Daoy (cell line): ENCODE data around the gene SYT6. TPM values are rescaled to one million over a fixed set of nuclear protein-coding genes. Genes with fewer than 3 reads are reported as not detected.

Experiments
- DNase-seq: peaks from one replicate; pipeline ENCODE4 v3.0.0-alpha.2; 2015; ENCODE audit warnings: low read depth
- total RNA-seq: library from RNA; depleted of rRNA; stranded (reverse); fragments of >200 nt; shearing (Covaris generic); gene quantifications from 2 replicates; pipeline ENCODE4 v1.2.3, GENCODE V29; 2014; rRNA removed

Gene SYT6
- total RNA-seq, result not detected in 2 replicates

GRCh38 chr1:114153261-114154145 lies at the start of gene SYT6:
Gene SYT6 (minus strand): TSS chr1:114153869. CDS start chr1:114153772, 97 bp downstream.
- DNase-seq, result peak; percentile 41

- no peak for DNase-seq
Measured at GRCh38 chr1:114201486-114201885, 47.8 kb upstream of the SYT6 start.

GRCh38 chr1:114199017-114199594 lies 45.4 kb upstream of the SYT6 start:
- no peak for DNase-seq

GRCh38 chr1:114196992-114197907 lies 43.6 kb upstream of the SYT6 start:
- DNase-seq, result no peak

GRCh38 chr1:114195819-114196218 lies 42.1 kb upstream of the SYT6 start:
- no peak for DNase-seq

- no peak for DNase-seq
Measured at GRCh38 chr1:114192328-114192727, 38.7 kb upstream of the SYT6 start.

- no peak for DNase-seq
Measured at GRCh38 chr1:114189398-114189797, 35.7 kb upstream of the SYT6 start.

- no peak for DNase-seq
Measured at GRCh38 chr1:114181356-114181755, 27.7 kb upstream of the SYT6 start.

- no peak for DNase-seq
Measured at GRCh38 chr1:114180742-114181141, 27.1 kb upstream of the SYT6 start.

GRCh38 chr1:114178936-114179335 lies 25.3 kb upstream of the SYT6 start:
- no peak for DNase-seq

- no peak for DNase-seq
Measured at GRCh38 chr1:114177282-114177681, 23.6 kb upstream of the SYT6 start.

- no peak for DNase-seq
Measured at GRCh38 chr1:114176366-114176765, 22.7 kb upstream of the SYT6 start.

GRCh38 chr1:114173680-114174079 lies 20.0 kb upstream of the SYT6 start:
- no peak for DNase-seq

GRCh38 chr1:114169509-114169908 lies 15.8 kb upstream of the SYT6 start:
- DNase-seq, result no peak

- no peak for DNase-seq
Measured at GRCh38 chr1:114167226-114167625, 13.6 kb upstream of the SYT6 start.

- DNase-seq, result no peak
Measured at GRCh38 chr1:114164840-114165543, 11.3 kb upstream of the SYT6 start.

- no peak for DNase-seq
Measured at GRCh38 chr1:114159941-114160340, 6.3 kb upstream of the SYT6 start.

- DNase-seq, result no peak
Measured at GRCh38 chr1:114157275-114157660, 3.6 kb upstream of the SYT6 start.

GRCh38 chr1:114156538-114157274 lies 3.0 kb upstream of the SYT6 start:
- DNase-seq, result no peak

GRCh38 chr1:114155706-114156105 lies 2.0 kb upstream of the SYT6 start:
- no peak for DNase-seq

- DNase-seq, result peak; percentile 79
Measured at GRCh38 chr1:114154963-114155322, 1.3 kb upstream of the SYT6 start.
